ENCODE data around the gene BPIFB2.
A peak's percentile ranks its signal among the peaks of the same experiment; 100 is the strongest.
"Not testable (repeated sequence)": the region's sequence is repeated elsewhere in the genome, so short reads cannot be mapped to it uniquely, and the experiment has no call there.

Gene BPIFB2, protein sequence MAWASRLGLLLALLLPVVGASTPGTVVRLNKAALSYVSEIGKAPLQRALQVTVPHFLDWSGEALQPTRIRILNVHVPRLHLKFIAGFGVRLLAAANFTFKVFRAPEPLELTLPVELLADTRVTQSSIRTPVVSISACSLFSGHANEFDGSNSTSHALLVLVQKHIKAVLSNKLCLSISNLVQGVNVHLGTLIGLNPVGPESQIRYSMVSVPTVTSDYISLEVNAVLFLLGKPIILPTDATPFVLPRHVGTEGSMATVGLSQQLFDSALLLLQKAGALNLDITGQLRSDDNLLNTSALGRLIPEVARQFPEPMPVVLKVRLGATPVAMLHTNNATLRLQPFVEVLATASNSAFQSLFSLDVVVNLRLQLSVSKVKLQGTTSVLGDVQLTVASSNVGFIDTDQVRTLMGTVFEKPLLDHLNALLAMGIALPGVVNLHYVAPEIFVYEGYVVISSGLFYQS

DNA sequence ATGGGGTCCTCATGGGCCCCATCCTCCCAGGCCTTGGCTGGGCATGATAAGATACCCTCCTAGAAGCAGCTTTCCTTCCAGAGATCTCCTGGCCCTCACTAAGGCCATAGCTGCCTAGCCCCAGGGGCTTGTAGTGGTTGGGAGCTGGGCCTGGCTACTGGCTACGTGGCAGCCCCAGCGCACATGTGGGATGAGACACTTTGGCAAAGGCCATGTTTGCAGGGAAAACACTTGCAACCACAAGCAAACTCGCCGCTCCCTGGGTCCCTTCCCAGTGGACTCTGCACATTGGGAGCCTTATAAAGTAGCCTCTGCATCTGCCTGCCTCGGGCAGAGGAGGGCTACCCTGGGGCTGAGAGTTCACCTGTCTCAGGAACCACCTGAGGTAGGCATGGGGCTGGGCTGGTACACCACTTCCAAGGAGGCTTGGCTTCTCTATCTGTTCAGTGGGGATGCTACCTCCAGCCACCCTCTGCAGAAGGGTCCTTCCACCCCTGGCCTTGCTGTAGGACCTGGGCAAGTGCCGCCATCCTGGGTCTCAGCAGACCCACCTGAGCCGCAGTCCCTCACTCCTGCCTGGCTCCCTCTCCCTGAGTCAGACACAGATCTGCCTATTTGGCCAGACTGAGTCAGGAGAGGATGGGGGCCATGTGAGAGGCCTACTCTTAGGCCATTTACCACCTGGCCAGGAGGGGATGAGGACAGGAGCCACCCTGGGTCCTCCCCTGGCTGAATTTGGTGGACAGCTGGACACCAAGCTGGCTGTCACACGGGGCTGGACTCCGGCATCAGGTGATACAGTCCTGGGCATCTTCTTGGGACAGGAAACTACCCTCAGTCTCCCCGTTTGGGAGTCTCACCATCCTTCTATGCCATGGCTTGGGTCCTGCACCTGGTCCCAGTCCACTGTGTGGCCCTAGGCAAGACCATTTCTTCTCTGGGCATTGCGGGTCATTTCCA lies at the start of gene BPIFB2:
TSS of gene BPIFB2 (plus strand) at position 329 of the 960 bp plus-strand sequence. CDS start 871 bp downstream, outside the sequence.
- no peak for DNase-seq

DNA sequence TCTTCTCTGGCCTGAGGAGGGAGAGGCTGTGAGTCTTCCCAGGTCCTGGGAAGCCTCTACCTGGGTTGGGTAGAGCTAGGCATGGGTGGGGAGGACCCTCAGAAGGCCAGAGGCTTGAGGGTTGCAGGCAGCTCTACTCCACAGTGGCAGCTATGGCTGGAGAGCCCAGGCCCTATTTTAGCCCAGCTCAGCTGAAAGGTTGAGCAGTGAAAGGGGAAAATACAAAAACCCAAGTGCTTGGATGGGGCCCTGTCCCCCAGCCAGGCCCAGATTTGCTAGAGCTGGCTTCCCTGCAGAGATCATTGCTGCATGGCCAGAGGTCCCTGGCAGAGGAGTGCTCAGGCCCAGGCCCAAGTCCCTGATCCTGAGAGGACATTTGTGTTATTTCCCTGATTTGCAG lies 48.9 kb upstream of the BPIFB2 start:
- no peak for DNase-seq

DNA sequence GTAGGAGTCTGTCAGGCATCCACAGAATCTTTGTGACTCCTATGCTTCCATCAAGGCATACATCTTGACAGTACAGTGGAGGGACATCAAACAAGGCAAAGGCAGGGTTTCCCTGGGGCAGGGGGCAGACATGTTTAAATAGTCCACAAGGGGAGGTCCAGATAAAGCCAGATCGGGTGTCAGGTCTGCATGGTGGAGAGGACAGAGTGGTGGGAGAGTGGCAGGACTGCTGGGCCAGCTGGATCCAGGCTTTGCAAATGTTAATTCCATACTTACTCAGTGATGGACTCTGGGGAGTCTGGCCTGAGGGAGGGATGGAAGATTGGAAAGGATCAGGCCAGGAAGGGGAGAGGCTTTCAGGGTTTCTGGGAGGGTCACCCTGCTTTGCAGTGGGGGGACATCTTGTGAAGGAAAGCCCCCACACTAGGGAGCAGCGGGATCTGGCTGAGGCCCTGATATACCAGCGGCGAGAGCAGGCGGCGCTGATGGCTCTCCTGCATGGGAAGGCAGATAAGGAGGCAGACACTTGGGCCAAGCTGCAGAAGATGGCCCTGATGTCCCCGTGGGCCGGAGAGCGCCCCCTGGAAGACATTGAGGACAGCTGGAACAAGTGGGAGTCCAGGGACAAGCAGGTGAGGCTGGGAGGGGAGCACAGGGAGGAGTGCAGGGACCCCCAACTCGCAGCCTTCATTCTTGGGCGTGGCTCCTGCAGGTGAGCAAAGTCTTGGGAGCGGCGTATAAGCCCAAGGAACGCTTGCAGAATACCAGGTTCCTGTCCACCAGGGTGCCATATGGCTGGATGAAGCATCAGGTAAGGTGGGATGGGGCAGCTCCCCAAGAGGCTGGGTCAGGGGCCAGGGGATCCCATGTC lies 47.9 kb upstream of the BPIFB2 start:
- no peak for DNase-seq

- no peak for DNase-seq
Measured at GRCh38 chr20:32960222-32960518, 47.3 kb upstream of the BPIFB2 start.

DNA sequence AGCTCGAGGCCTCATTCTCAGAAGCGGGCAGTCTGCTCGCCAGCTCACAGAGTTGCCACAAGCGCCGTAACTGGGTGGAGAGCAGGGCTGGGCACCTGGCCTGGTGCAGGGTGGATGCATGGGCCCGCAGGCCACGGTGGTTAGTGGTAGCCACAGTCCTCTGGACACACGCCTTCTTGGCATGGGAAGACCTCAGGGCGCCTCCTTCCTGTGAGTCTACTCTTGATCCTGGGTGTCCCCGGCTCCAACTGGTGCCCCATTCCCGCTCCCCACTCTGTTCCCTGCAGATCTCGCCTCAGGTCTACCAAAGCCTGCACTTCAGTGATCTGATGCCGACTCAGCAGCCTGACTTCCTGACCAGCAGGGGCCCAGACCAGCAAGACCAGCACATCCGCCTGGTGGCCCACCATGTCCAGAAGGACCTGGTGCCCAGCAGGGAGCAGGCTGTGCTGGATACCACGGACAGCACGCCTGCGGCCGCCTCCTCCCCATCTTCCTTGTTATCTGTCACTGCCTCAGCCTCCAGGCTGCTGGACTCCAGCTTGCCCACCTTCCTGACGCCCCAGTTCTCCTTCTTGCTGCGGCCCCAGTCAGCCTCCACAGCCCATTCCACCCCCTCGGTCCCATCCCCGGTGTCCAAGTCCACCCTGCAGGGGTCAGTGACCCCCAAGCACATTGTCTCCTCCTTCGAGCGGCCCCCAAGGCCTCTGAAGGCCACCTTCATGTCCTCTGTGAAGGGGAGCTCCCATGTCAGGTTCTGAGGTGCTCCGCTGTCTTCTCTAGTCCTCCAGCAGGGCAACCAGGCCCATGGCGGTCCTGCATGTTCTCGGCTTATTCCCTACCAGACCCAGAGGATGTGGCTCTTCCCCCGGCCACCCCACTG lies 46.4 kb upstream of the BPIFB2 start:
- no peak for DNase-seq

DNA sequence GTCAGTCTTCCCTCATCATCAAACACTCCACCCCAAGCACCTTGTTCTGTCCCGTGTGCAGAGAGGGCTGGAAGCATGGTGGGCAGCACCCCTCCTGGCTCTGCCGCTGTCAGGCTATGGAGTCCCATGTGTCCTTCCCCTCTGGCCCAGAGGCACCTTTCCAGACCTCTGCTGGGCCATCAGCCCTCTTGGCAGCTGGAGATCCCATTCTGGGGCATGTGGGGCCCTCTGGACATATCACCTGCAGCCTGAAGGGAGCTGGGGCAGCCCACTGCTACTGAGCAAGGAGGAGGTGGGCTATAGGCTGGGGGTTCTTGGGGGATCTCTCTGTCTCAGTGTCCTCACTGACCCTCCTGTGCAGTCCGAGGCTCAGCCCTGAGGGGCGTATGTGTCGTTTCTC lies 45.5 kb upstream of the BPIFB2 start:
- DNase-seq, result no peak

GRCh38 chr20:32962646-32963045 lies 44.9 kb upstream of the BPIFB2 start:
- DNase-seq, result not testable (repeated sequence)

DNA sequence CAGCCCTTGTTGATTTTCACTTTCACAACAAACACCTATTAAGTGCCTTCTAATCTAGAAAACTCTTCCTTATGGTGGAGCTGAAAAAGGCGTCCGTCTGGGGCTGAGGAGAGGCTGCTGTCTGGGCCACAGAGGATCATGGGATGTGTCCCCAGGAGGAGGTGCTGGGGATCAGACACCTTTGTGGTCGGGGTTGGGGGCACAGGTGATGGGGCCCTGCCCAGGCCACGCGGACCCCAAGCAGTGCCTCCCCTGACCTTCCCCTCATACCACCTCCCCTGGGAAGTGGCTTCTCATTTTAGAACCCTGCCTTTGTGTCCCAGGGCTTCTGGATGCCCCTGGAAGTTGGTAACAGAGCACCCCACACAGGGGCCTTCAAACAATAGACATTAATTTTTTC lies 44.3 kb upstream of the BPIFB2 start:
- no peak for DNase-seq

DNA sequence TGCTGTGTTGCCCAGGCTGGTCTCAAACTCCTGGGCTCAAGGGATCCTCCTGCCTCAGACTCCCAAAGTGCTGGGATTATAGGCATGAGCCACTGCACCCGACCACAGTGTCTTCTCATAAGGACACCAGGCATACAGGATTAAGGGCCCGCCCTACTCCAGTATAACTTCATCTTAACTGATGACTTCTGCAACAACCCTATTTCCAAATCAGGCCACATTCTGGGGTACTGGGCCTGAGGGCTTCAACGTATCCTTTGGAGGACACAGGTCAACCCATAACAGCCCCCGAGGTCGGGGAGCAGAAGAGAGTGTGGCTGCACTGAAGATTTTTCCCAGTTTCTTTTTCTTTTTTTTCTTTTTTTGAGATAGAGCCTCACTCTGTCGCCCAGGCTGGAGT lies 42.9 kb upstream of the BPIFB2 start:
- DNase-seq, result no peak

DNA sequence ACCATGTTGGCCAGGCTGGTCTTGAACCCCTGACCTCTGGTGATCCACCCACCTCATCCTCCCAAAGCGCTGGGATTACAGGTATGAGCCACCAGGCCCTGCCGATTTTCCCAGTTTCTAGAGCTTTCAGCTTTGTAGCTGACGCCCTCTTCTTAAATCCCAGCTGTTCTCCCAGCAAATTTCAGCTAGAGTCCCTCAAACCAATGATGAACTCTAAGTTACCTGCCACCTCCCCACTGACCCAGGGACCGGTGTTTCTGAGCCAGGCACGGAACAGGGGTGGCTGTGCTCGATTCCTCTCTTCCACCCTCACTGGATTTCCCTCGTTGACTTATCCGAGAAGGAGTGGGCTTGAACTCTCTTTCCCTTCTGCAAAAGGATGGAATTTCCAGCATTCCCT lies 42.4 kb upstream of the BPIFB2 start:
- DNase-seq, result no peak

DNA sequence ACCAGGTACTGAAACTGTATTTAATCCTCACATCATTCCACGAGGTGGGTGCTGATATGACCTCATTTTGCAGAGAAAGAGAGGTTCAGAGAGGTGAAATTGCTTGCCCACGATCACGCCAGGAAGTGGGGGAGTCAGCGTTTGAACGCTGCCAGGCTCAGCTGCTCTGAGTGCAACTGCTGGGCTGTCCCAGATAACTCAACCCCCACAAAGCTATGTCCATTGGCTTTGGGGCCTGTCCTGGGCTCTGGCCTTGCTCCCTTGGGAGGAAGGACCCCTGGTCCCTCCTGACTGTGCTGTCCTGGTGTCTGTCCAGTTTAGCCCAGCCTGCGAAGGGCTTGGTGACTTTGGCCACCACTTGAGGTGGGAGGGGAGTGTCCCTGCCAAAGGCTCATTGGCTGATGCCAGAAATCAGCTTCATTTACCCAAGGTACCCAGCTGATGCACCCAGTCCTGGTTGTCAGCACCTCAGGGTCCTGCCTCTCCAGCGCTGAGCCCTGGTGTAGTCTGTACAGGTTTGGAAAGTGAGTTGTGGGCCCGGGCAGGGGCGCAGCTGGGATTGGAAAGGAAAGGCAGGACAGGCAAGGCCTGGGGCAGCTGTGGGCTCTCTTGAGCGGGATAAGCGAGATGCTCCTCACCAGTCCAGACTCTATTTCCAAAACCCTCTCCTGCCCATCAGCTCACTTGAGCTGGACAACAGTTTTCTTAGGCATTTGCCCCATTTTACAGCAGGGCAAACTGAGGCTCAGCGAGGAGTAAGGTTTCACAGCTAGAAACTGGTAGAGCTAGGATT lies 41.7 kb upstream of the BPIFB2 start:
- DNase-seq, result peak; percentile 47

GRCh38 chr20:32966382-32966781 lies 41.1 kb upstream of the BPIFB2 start:
- no peak for DNase-seq

- peak; percentile 74 for DNase-seq
Measured at GRCh38 chr20:32966881-32967781, 40.4 kb upstream of the BPIFB2 start.

DNA sequence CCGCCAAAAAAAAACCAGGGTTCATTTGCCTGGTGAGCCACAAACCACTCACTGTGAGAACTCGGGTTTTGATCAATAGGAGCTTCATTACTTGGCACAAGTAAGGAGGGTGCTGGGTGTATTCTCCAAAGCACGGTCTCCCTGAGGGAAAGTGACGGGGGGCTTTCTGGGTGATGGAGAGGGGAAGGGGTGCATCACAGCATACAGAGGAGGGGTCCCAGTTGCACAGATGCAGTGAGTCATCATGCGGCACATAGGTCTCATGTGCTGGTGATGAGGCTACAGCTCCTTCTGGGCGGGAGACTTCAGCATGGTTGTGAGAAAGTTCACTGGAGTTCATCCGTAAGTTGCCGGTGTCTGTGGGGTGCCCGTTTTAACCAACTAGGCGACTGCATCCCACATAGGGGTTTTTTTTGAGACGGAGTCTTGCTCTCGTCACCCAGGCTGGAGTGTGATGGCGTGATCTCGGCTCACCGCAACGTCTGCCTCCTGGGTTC lies 39.5 kb upstream of the BPIFB2 start:
- peak; percentile 75 for DNase-seq

GRCh38 chr20:32968478-32969241 lies 38.8 kb upstream of the BPIFB2 start:
- DNase-seq, result no peak

GRCh38 chr20:32969356-32970114 lies 38.0 kb upstream of the BPIFB2 start:
- no peak for DNase-seq

DNA sequence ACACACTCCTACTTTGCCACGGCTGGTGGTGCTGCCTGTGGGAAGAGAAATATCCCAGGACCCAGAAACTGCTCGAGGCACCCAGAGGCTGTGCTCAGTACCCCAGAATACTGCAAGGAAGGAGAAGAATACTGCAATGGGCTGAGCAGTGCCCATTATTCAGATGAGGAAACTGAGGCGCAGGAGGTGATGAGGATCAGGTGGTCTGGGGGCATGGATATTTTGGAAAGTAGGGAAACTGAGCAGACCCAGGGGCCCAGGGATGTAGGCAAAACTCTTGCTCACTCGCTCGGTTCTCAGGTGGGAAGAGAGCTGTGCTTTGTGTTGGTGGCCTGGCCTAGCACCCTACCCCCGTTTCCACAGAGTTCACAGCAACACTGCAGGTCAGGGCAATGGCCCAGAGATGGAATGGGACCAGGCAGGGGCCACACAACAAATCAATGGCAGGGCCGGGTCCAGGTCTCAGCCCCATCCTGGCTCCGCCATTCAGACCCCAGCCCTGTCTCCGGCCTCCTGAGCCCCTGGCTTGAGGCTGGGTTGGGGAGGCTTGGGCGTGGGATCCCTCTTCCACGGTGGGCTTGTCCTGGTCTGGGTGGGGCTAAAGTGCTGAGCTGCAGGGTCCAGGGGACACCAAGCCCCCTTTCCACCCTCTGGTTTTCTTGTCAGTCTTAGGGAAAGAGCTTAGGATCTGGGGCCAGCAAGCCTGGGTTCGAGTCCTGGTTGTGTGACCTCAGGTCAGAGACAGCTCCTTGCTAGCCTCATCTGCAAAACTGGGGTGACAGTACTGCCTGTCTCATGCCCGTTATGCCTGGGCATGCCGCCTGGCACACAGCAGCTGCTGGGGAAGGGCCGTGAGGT lies 37.2 kb upstream of the BPIFB2 start:
- DNase-seq, result no peak

Measured in CD4-positive, alpha-beta T cell treated with Interleukin-21 for 1 hour (primary cell).